Esophagus muscularis mucosa (tissue), 4 donors: ENCODE measurements around the gene PKN2. TPM values are rescaled to one million over a fixed set of nuclear protein-coding genes. Genes with fewer than 3 reads are reported as not detected.
A peak's percentile ranks its signal among the peaks of the same experiment; 100 is the strongest.

Experiments
- DNase-seq: peaks from one replicate; pipeline ENCODE4 v3.0.0-alpha.2; 2017; ENCODE audit errors: extremely low spot score
- H3K27ac ChIP-seq, 4 donors: fragments of 200-600 bp; sonication (generic); replicated peaks in 1 of 4; 1 replicate in 3 of 4; 2 replicates in 1 of 4; pipeline ENCODE4 v1.5.1; 2016 to 2019; ENCODE audit warnings: mild to moderate bottlenecking in 1 of 4
- H3K27me3 ChIP-seq, 4 donors: fragments of 200-600 bp; sonication (generic); one replicate each; pipeline versions ENCODE4 v1.5.1 to v1.6.0; 2016 to 2019
- H3K36me3 ChIP-seq, 4 donors: fragments of 200-600 bp; sonication (generic); one replicate each; pipeline ENCODE4 v1.5.1; 2016 to 2019
- H3K4me1 ChIP-seq, 4 donors: fragments of 200-600 bp; sonication (generic); one replicate each; pipeline ENCODE4 v1.5.1; 2016 to 2019
- H3K4me3 ChIP-seq, 4 donors: fragments of 200-600 bp; sonication (generic); 1 replicate in 2 of 4; 2 replicates in 2 of 4; pipeline ENCODE4 v1.5.1; 2016 to 2019; ENCODE audit warnings: mild to moderate bottlenecking in 4 of 4, moderate library complexity in 1 of 4
- H3K9me3 ChIP-seq, 4 donors: fragments of 200-600 bp; sonication (generic); 1 replicate in 3 of 4; 2 replicates in 1 of 4; pipeline ENCODE4 v1.5.1; 2016 to 2019
- EP300 ChIP-seq: sonication (generic); formaldehyde crosslinking; IDR thresholded peaks from one replicate; pipeline ENCODE4 v1.6.1; 2017; ENCODE audit warnings: antibody characterized with exemption
- POLR2A ChIP-seq: fragments of 450-650 bp; IDR thresholded peaks from one replicate; pipeline ENCODE4 v1.6.1; 2017; ENCODE audit warnings: antibody characterized with exemption, moderate library complexity, mild to moderate bottlenecking, low read depth
- POLR2AphosphoS5 ChIP-seq, 2 donors: sonication (generic); formaldehyde crosslinking; IDR thresholded peaks; one replicate each; pipeline ENCODE4 v1.6.1; 2017; ENCODE audit warnings: antibody characterized with exemption in 2 of 2
- WGBS: methylation state at CpG from one replicate; pipeline ENCODE4 v1.1.5; 2018; 5-methylcytosine and 5-hydroxymethylcytosine counted together
- intact Hi-C: fragments of 100-400 bp; cut with DNase I; formaldehyde crosslinking; loops from one replicate; pipeline ENCODE4 v1.15.1; 2023
- total RNA-seq, 4 donors: library from RNA; depleted of rRNA; stranded (reverse); fragments of >200 nt; gene quantifications; one replicate each; pipeline versions ENCODE4 v1.1.0 to v1.2.1, GENCODE V29; 2016
- TF ChIP-seq, protein P1 (sequence below), 3 experiments: fragments of 200-600 bp in 2 of 3; fragments of 450-650 bp in 1 of 3; sonication (generic) in 2 of 3; IDR thresholded peaks; one replicate each; pipeline ENCODE4 v1.5.1; 2017 to 2019; ENCODE audit warnings: antibody characterized with exemption in 3 of 3, mild to moderate bottlenecking in 2 of 3, moderate library complexity in 1 of 3

Gene PKN2
- total RNA-seq, 4 donors from 2014 or later: 27.2 to 39.9 (median 34.3) TPM

DNA sequence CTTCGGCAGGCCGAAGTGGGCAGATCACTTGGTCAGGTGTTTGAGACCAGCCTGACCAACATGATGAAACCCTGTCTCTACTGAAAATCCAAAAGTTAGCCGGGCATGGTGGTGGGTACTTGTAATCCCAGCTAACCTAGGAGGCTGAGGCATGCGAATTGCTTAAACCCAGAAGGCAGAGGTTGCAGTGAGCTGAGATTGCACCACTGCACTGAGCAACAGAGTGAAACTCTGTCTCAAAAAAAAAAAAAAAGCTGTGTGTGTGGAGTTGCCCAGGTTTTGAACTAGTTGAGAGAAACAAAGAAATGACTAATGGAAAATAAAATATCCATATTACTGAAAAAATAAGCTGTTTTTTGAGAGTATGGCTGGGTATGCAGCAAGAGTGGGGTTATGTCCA is 107.1 kb downstream of the PKN2 start:
- 100% methylated on average over 4 of the region's 4 CpGs for WGBS
- intact Hi-C loops: no loop called here
- H3K27me3 ChIP-seq: no peaks in the 10 kb centered on the region

GRCh38 chr1:88799491-88799890 is 115.4 kb downstream of the PKN2 start:
- intact Hi-C loops: no loop called here
- H3K9me3 ChIP-seq: no peaks in the 10 kb centered on the region
- DNase-seq: no peak
- H3K27ac ChIP-seq: no peak overlapping the region
- H3K4me1 ChIP-seq: no peaks in the 10 kb centered on the region
- no peaks in the 10 kb centered on the region for H3K27me3 ChIP-seq
- TF ChIP-seq POLR2A: no peak
- TF ChIP-seq EP300: no peak
- TF ChIP-seq POLR2AphosphoS5 (IDR thresholded peaks at IDR 0.05): no peak
- TF ChIP-seq, protein P1, sequence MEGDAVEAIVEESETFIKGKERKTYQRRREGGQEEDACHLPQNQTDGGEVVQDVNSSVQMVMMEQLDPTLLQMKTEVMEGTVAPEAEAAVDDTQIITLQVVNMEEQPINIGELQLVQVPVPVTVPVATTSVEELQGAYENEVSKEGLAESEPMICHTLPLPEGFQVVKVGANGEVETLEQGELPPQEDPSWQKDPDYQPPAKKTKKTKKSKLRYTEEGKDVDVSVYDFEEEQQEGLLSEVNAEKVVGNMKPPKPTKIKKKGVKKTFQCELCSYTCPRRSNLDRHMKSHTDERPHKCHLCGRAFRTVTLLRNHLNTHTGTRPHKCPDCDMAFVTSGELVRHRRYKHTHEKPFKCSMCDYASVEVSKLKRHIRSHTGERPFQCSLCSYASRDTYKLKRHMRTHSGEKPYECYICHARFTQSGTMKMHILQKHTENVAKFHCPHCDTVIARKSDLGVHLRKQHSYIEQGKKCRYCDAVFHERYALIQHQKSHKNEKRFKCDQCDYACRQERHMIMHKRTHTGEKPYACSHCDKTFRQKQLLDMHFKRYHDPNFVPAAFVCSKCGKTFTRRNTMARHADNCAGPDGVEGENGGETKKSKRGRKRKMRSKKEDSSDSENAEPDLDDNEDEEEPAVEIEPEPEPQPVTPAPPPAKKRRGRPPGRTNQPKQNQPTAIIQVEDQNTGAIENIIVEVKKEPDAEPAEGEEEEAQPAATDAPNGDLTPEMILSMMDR (IDR thresholded peaks at IDR 0.05): no peak
- 64% methylated on average over 2 of the region's 2 CpGs for WGBS
- peaks cover 5 to 48% (median 25%) of the 10 kb centered on the region in 4 donors for H3K36me3 ChIP-seq
- no peak overlapping the region for H3K4me3 ChIP-seq

More for the DNA sequence above, 107.1 kb downstream of the PKN2 start:
- Histone ChIP-seq H3K36me3 (peaks cover 15 to 71% (median 41%) of the 10 kb centered on the region in 4 donors), H3K4me1 (no peaks in the 10 kb centered on the region), H3K9me3 (no peaks in the 10 kb centered on the region), H3K4me3 (no peak overlapping the region), H3K27ac (no peak overlapping the region)
- TF ChIP-seq POLR2A (no peak), EP300 (no peak), POLR2AphosphoS5 (IDR thresholded peaks at IDR 0.05) (no peak)
- TF ChIP-seq, protein P1 (IDR thresholded peaks at IDR 0.05): no peak
- DNase-seq: no peak

GRCh38 chr1:88800382-88801051 is 116.4 kb downstream of the PKN2 start:
- H3K27ac ChIP-seq: no peak overlapping the region
- intact Hi-C loops: loop anchor here (10.0 kb wide), 1 partner anchor 74 kb away; no protein-coding TSS in a partner anchor
- no peak for DNase-seq
- H3K4me1 ChIP-seq: no peaks in the 10 kb centered on the region
- H3K36me3 ChIP-seq: peaks cover 8 to 55% (median 30%) of the 10 kb centered on the region in 4 donors
- H3K9me3 ChIP-seq: no peaks in the 10 kb centered on the region
- H3K4me3 ChIP-seq: no peak overlapping the region
- 78% methylated on average over 5 of the region's 5 CpGs for WGBS
- H3K27me3 ChIP-seq: no peaks in the 10 kb centered on the region
- TF ChIP-seq POLR2A: no peak
- TF ChIP-seq, protein P1 (IDR thresholded peaks at IDR 0.05): peak; percentile 45 to 78 (median 59)

- no peak overlapping the region for H3K27ac ChIP-seq
- no peaks in the 10 kb centered on the region for H3K4me1 ChIP-seq
- H3K9me3 ChIP-seq: no peaks in the 10 kb centered on the region
- peaks cover 17 to 61% (median 37%) of the 10 kb centered on the region in 4 donors for H3K36me3 ChIP-seq
- no peak for DNase-seq
- no peak for TF ChIP-seq POLR2AphosphoS5 (IDR thresholded peaks at IDR 0.05)
- no peak overlapping the region for H3K4me3 ChIP-seq
- WGBS: 97% methylated on average over 9 of the region's 9 CpGs
- no peaks in the 10 kb centered on the region for H3K27me3 ChIP-seq
- intact Hi-C loops: loop anchor here (10.0 kb wide), 1 partner anchor 73 kb away; no protein-coding TSS in a partner anchor
Observed at GRCh38 chr1:88801575-88802208, 117.6 kb downstream of the PKN2 start.

GRCh38 chr1:88802404-88802803 is 118.3 kb downstream of the PKN2 start:
- WGBS: 95% methylated on average over 7 of the region's 7 CpGs
- intact Hi-C loops: loop anchor here (10.0 kb wide), 1 partner anchor 72 kb away; no protein-coding TSS in a partner anchor

More at GRCh38 chr1:88802404-88802803, 118.3 kb downstream of the PKN2 start:
- Histone ChIP-seq H3K4me1 (no peaks in the 10 kb centered on the region), H3K9me3 (no peaks in the 10 kb centered on the region), H3K27me3 (no peaks in the 10 kb centered on the region), H3K27ac (no peak overlapping the region), H3K36me3 (peaks cover 21 to 65% (median 38%) of the 10 kb centered on the region in 4 donors), H3K4me3 (no peak overlapping the region)
- DNase-seq: no peak
- TF ChIP-seq POLR2A (no peak), POLR2AphosphoS5 (IDR thresholded peaks at IDR 0.05) (no peak), EP300 (no peak)
- TF ChIP-seq, protein P1 (IDR thresholded peaks at IDR 0.05): no peak
